Measurements from ENCODE around the gene YEATS2.
"Not testable (repeated sequence)": the region's sequence is repeated elsewhere in the genome, so short reads cannot be mapped to it uniquely, and the experiment has no call there.

The YEATS2 gene

GRCh38 chr3:183779896-183780465 is 82.4 kb downstream of the YEATS2 start:
- no peak for DNase-seq

- DNase-seq: no peak
Measured at GRCh38 chr3:183781246-183781645, 83.6 kb downstream of the YEATS2 start.

GRCh38 chr3:183782576-183783276 is 85.1 kb downstream of the YEATS2 start:
- DNase-seq: no peak

- not testable (repeated sequence) for DNase-seq
Measured at GRCh38 chr3:183784503-183784902, 86.9 kb downstream of the YEATS2 start.

- no peak for DNase-seq
Measured at GRCh38 chr3:183789826-183790225, 92.2 kb downstream of the YEATS2 start.

GRCh38 chr3:183790700-183791099 is 93.1 kb downstream of the YEATS2 start:
- no peak for DNase-seq

GRCh38 chr3:183792976-183793375 is 95.4 kb downstream of the YEATS2 start:
- DNase-seq: no peak

- DNase-seq: no peak
Measured at GRCh38 chr3:183794452-183794851, 96.9 kb downstream of the YEATS2 start.

GRCh38 chr3:183796372-183796771 is 98.8 kb downstream of the YEATS2 start:
- DNase-seq: no peak

- no peak for DNase-seq
Measured at GRCh38 chr3:183797996-183798395, 100.4 kb downstream of the YEATS2 start.

- no peak for DNase-seq
Measured at GRCh38 chr3:183799461-183799860, 101.9 kb downstream of the YEATS2 start.

GRCh38 chr3:183800243-183800863 is 102.8 kb downstream of the YEATS2 start:
- DNase-seq: no peak

- DNase-seq: no peak
Measured at GRCh38 chr3:183801601-183802000, 104.0 kb downstream of the YEATS2 start.

- DNase-seq: no peak
Measured at GRCh38 chr3:183802989-183803388, 105.4 kb downstream of the YEATS2 start.

GRCh38 chr3:183807209-183807728 is 109.7 kb downstream of the YEATS2 start:
- DNase-seq: no peak

GRCh38 chr3:183807881-183808280 is 110.3 kb downstream of the YEATS2 start:
- DNase-seq: no peak

GRCh38 chr3:183808355-183808754 is 110.8 kb downstream of the YEATS2 start:
- DNase-seq: no peak

GRCh38 chr3:183809270-183809669 is 111.7 kb downstream of the YEATS2 start:
- no peak for DNase-seq

GRCh38 chr3:183810643-183811594 is 113.3 kb downstream of the YEATS2 start:
- DNase-seq: no peak

- no peak for DNase-seq
Measured at GRCh38 chr3:183811638-183812037, 114.0 kb downstream of the YEATS2 start.

GRCh38 chr3:183812761-183813445 is 115.3 kb downstream of the YEATS2 start:
- no peak for DNase-seq

GRCh38 chr3:183814240-183814639 is 116.6 kb downstream of the YEATS2 start:
- DNase-seq: no peak
